HepG2 (cell line): Measurements from ENCODE around the gene KDELR3. TPM values are rescaled to one million over a fixed set of nuclear protein-coding genes. Genes with fewer than 3 reads are reported as not detected.

ENCODE experiments used
- BCLAF1 ChIP-seq: fragments of 450-650 bp; IDR thresholded peaks from 2 replicates; pipeline ENCODE4 v1.6.1; 2017; ENCODE audit warnings: mild to moderate bottlenecking
- CSRNP1 ChIP-seq: sonication (generic); formaldehyde crosslinking; IDR thresholded peaks from 2 replicates; pipeline ENCODE4 v1.8.1; 2023; ENCODE audit warnings: mild to moderate bottlenecking, missing genetic modification reagents
- GABPA ChIP-seq, 2 experiments: IDR thresholded peaks; 2 replicates each; pipeline ENCODE4 v1.6.1; 2011 to 2016; ENCODE audit warnings: low read depth in 2 of 2, low read length in 1 of 2, missing biosample characterization in 1 of 2, missing genetic modification characterization in 1 of 2
- GATAD2A ChIP-seq: IDR thresholded peaks from 2 replicates; pipeline ENCODE4 v1.6.1; 2016
- KIAA2018 ChIP-seq: sonication (generic); formaldehyde crosslinking; IDR thresholded peaks from 2 replicates; pipeline ENCODE4 v1.5.0; 2020; ENCODE audit warnings: mild to moderate bottlenecking, missing genetic modification reagents, borderline replicate concordance
- SMC3 ChIP-seq: IDR thresholded peaks from 2 replicates; pipeline ENCODE4 v1.6.1; 2011; ENCODE audit warnings: low read length, improper control_type of control experiment
- SP4 ChIP-seq: sonication (generic); formaldehyde crosslinking; IDR thresholded peaks from 2 replicates; pipeline ENCODE4 v1.8.1; 2023; ENCODE audit warnings: mild to moderate bottlenecking, missing genetic modification reagents
- ZNF101 ChIP-seq: sonication (generic); formaldehyde crosslinking; IDR thresholded peaks from 2 replicates; pipeline ENCODE4 v1.4.0; 2020; ENCODE audit warnings: mild to moderate bottlenecking, low read depth, missing genetic modification reagents, borderline replicate concordance
- ZNF629 ChIP-seq: sonication (generic); formaldehyde crosslinking; conservative IDR thresholded peaks from 2 replicates; pipeline ENCODE4 v1.5.0; 2020; ENCODE audit warnings: missing genetic modification reagents
- polyA plus RNA-seq, 8 experiments: library from polyadenylated mRNA; depleted of rRNA in 3 of 8; stranded (reverse) in 7 of 8; unstranded in 1 of 8; fragments of >200 nt; fragmentation: Illumina TruSeq in 4 of 8; extraction: Trizol in 4 of 8; gene quantifications; 2 replicates each; pipeline versions ENCODE4 v1.2.1 to v1.2.3, GENCODE V29; 2011 to 2016; ENCODE audit warnings: low read depth in 4 of 8, missing spikeins in 1 of 8, mixed read lengths in 1 of 8; ENCODE audit not compliant: insufficient read depth in 1 of 8
- total RNA-seq, 5 experiments: library from RNA; depleted of rRNA; stranded (reverse); fragments of >200 nt; fragmentation: Illumina TruSeq; extraction: Trizol; gene quantifications; 2 replicates each; pipeline ENCODE4 v1.2.3, GENCODE V29; 2016; ENCODE audit warnings: low read depth in 1 of 5
- TF ChIP-seq, protein P1 (sequence below): sonication (generic); formaldehyde crosslinking; IDR thresholded peaks from 2 replicates; pipeline ENCODE4 v1.5.1; 2020; ENCODE audit warnings: mild to moderate bottlenecking, missing genetic modification reagents, moderate library complexity

Gene KDELR3
- total and polyA plus RNA-seq, 2 of the 13 experiments (the other 11 are each of a cell fraction or from before 2014, with no cell fraction given): 24.2 to 65.7 TPM

- TF ChIP-seq ZNF101 (CRISPR knock-in tag): no peak
- TF ChIP-seq SP4 (CRISPR knock-in tag): no peak; the same call in 1 of the 2 replicates
- TF ChIP-seq KIAA2018 (CRISPR knock-in tag): no peak
- TF ChIP-seq, protein P1, sequence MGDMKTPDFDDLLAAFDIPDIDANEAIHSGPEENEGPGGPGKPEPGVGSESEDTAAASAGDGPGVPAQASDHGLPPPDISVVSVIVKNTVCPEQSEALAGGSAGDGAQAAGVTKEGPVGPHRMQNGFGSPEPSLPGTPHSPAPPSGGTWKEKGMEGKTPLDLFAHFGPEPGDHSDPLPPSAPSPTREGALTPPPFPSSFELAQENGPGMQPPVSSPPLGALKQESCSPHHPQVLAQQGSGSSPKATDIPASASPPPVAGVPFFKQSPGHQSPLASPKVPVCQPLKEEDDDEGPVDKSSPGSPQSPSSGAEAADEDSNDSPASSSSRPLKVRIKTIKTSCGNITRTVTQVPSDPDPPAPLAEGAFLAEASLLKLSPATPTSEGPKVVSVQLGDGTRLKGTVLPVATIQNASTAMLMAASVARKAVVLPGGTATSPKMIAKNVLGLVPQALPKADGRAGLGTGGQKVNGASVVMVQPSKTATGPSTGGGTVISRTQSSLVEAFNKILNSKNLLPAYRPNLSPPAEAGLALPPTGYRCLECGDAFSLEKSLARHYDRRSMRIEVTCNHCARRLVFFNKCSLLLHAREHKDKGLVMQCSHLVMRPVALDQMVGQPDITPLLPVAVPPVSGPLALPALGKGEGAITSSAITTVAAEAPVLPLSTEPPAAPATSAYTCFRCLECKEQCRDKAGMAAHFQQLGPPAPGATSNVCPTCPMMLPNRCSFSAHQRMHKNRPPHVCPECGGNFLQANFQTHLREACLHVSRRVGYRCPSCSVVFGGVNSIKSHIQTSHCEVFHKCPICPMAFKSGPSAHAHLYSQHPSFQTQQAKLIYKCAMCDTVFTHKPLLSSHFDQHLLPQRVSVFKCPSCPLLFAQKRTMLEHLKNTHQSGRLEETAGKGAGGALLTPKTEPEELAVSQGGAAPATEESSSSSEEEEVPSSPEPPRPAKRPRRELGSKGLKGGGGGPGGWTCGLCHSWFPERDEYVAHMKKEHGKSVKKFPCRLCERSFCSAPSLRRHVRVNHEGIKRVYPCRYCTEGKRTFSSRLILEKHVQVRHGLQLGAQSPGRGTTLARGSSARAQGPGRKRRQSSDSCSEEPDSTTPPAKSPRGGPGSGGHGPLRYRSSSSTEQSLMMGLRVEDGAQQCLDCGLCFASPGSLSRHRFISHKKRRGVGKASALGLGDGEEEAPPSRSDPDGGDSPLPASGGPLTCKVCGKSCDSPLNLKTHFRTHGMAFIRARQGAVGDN: peak; percentile 82
- TF ChIP-seq GATAD2A (CRISPR knock-in tag): 0 out of 2 replicates have a peak, but pooled peaks have one; percentile 9
- TF ChIP-seq GABPA (IDR thresholded peaks at IDR 0.05; ENCODE audit: low read depth, low read length): no peak
- TF ChIP-seq GABPA (CRISPR knock-in tag; IDR thresholded peaks at IDR 0.05; ENCODE audit: low read depth): 0 out of 2 replicates have a peak, but pooled peaks have one; percentile 22
- no peak for TF ChIP-seq SMC3
- TF ChIP-seq CSRNP1 (CRISPR knock-in tag): no peak
- TF ChIP-seq BCLAF1: no peak
- TF ChIP-seq ZNF629: peak; percentile 75
Measured at GRCh38 chr22:38467438-38467903, 425 bp upstream of the KDELR3 start (continued).
